PFSK-1 (cell line): ENCODE measurements around the gene CTXN1.

Experiments used
- FOXP2 ChIP-seq: optimal IDR thresholded peaks from 2 replicates; pipeline ENCODE3; 2011; ENCODE audit warnings: borderline replicate concordance, control low read depth, inconsistent platforms; ENCODE audit not compliant: insufficient read depth; ENCODE audit errors: extremely low read length, extremely low read depth
- POLR2AphosphoS5 ChIP-seq: IDR thresholded peaks from 2 replicates; pipeline ENCODE4 v1.6.1; 2012; ENCODE audit warnings: low read depth, mild to moderate bottlenecking, control low read depth, low read length, moderate library complexity
- SIN3A ChIP-seq: IDR thresholded peaks from 2 replicates; pipeline ENCODE4 v1.6.1; 2012; ENCODE audit warnings: mild to moderate bottlenecking, low read length, moderate library complexity, borderline replicate concordance; ENCODE audit not compliant: insufficient read depth
- TAF1 ChIP-seq: IDR thresholded peaks from 2 replicates; pipeline ENCODE4 v1.6.1; 2012; ENCODE audit warnings: low read length, control low read depth, borderline replicate concordance; ENCODE audit not compliant: insufficient read depth
- TF ChIP-seq, protein P1 (sequence below), 2 experiments: IDR thresholded peaks; 2 replicates each; pipeline versions ENCODE4 v1.6.1 to v1.8.0; 2011 to 2012; ENCODE audit warnings: low read depth in 2 of 2, low read length in 2 of 2, control low read depth in 1 of 2, inconsistent platforms in 1 of 2, mild to moderate bottlenecking in 1 of 2, moderate library complexity in 1 of 2; ENCODE audit not compliant: insufficient read depth in 1 of 2

The CTXN1 gene

DNA sequence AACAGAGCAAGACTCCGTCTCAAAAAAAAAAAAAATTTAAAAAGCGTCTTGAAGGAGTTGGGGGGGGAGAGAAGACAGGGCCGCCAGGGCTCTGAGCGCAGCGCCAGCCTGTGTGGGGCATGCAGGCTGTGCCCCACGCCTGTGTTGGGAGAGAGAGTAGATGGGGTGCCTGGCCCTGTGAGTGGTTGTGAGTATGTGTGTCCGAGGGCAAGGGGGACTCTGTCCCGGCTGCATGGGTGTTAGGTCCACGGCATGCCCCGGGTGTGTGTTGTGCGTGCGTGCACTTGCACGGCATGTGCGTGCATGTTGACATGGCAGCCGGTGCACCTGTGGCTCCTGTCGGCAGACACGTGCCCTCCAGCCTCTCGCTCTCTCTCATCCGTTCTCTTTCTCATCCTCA, 18.8 kb downstream of the CTXN1 start:
- TF ChIP-seq, protein P1, sequence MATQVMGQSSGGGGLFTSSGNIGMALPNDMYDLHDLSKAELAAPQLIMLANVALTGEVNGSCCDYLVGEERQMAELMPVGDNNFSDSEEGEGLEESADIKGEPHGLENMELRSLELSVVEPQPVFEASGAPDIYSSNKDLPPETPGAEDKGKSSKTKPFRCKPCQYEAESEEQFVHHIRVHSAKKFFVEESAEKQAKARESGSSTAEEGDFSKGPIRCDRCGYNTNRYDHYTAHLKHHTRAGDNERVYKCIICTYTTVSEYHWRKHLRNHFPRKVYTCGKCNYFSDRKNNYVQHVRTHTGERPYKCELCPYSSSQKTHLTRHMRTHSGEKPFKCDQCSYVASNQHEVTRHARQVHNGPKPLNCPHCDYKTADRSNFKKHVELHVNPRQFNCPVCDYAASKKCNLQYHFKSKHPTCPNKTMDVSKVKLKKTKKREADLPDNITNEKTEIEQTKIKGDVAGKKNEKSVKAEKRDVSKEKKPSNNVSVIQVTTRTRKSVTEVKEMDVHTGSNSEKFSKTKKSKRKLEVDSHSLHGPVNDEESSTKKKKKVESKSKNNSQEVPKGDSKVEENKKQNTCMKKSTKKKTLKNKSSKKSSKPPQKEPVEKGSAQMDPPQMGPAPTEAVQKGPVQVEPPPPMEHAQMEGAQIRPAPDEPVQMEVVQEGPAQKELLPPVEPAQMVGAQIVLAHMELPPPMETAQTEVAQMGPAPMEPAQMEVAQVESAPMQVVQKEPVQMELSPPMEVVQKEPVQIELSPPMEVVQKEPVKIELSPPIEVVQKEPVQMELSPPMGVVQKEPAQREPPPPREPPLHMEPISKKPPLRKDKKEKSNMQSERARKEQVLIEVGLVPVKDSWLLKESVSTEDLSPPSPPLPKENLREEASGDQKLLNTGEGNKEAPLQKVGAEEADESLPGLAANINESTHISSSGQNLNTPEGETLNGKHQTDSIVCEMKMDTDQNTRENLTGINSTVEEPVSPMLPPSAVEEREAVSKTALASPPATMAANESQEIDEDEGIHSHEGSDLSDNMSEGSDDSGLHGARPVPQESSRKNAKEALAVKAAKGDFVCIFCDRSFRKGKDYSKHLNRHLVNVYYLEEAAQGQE (IDR thresholded peaks at IDR 0.05; ENCODE audit: insufficient read depth in 1 of 2, low read depth in 2 of 2, low read length in 2 of 2): no peak
- TF ChIP-seq TAF1: no peak
- TF ChIP-seq POLR2AphosphoS5: no peak

DNA sequence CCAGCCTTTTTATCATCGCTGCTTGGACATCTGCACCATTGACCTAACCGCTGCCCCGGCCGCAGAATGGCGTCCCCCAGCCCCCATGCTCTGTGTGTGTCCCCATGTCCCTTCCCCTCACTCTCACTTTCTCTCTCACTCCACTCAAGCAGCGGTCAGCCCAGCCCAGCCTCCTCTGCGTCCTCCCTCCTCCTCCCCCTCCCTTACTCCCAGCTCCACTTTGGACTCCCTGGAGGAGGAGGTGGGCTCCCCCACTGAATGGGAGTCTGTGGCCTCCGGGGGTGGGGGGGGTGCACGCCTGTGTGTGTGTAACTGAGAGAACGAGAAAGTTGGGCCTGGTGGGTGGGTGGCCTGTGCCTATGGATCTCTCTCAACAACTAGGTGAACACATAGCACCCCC, 20.1 kb downstream of the CTXN1 start:
- TF ChIP-seq, protein P1 (IDR thresholded peaks at IDR 0.05; ENCODE audit: insufficient read depth in 1 of 2, low read depth in 2 of 2, low read length in 2 of 2): no peak
- no peak for TF ChIP-seq SIN3A
- TF ChIP-seq POLR2AphosphoS5: no peak
- TF ChIP-seq TAF1: no peak
- TF ChIP-seq FOXP2: no peak

DNA sequence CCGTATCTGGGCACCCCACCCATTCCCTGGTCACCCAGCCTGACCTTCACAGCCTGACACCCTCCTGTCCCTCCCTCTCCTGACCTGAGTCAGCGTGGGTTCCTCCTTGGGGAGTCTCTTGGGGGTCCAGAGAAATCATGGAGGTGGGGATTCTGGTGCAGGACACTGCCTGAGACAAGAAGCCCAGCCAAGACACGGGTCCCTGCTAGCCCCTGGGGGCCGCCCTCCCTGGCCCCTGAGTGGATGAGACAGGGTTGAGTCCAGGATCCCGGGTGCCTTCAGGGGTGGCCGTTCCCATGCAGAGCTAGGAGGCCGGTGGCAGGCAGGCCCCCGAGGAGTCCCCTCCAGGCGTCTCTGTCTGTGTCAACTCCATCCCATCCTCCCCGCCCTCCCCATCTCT, 20.7 kb downstream of the CTXN1 start:
- TF ChIP-seq, protein P1 (IDR thresholded peaks at IDR 0.05; ENCODE audit: insufficient read depth in 1 of 2, low read depth in 2 of 2, low read length in 2 of 2): no peak
- TF ChIP-seq SIN3A (no peak), TAF1 (no peak)

DNA sequence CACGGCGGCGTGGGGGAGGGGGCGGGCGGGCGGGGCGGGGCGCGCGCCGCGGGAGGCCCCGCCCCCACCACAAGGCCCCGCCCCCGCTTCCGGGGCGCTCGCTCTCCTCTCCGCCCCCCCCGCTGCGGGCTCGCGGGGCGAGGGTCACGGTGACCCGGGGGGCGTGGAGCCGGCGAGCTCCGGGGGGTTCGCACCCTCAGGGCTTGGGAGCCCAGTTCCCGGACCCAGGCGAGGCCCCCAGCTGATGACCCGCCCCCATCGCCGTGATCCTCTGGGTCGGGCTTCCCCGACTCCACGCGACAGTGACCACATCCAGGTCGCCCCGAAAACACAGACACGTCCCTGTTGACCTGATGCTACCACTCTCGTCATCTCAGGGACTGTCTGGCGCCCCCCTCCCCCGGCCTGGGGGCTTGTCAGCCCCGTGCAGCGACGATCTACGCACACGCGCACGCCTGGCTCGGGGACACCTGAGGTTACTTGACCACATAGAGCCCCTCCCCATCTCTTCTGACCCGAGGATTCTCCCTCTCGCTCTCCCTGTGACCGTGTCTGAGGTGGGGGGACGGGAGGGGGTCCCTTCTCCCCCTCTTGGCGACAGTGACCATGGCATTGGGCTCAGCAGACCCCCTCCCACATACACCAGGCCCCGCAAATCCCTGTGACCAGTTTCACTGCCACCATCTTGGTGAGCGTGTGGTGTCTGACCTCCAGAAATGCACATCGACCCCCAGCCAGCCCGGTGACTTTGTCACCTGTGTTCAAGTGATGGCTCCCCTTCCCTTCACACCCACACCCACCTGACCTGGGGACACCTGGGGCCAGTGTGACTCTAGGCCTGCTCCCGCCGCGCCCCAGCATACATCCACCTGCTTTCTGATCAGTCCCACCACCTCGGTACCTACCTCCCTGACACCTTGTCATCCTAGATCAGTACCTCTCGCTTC, 21.6 kb downstream of the CTXN1 start:
- TF ChIP-seq FOXP2 (no peak), POLR2AphosphoS5 (0 out of 2 replicates have a peak, but pooled peaks have one; percentile 3)

DNA sequence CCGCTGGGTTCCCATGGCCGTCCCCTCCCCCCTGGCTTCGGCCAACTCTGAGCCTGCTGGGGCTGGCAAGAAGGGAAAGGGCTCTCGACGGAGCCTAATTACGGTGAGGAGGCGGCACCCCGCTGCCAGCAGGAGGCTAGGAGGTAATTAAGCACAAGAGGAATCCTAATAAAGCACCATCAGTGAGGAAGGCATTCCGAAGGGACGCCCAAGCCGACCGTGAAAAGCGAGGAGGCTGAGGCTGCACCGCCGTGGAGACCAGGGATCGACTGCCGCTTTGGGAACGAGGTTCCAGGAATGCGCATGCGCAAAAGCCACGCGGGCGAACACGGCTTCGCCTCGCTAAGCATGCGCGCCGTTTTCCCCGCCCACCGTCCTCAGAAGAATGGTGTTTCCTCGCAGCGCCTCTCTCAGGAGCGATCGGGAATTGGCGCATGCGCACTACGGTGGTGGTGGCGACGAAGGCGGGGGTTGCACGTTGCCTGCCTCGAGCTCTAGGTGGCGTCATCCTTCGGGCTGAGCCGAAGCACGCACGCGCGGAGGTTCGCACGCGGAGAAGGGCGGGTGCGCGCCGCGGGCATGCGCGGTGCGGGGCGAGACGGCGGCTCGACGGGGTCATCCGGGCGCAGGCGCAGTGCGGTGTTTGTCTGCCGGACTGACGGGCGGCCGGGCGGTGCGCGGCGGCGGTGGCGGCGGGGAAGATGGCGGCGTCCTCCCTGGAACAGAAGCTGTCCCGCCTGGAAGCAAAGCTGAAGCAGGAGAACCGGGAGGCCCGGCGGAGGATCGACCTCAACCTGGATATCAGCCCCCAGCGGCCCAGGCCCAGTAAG, 22.5 kb downstream of the CTXN1 start, which contains the start of gene MAP2K7:
Gene MAP2K7, plus strand, starts transcription at position 634 of the 830 bp plus-strand sequence. Its CDS starts 68 bp downstream, at position 702.
- TF ChIP-seq, protein P1 (IDR thresholded peaks at IDR 0.05; ENCODE audit: insufficient read depth in 1 of 2, low read depth in 2 of 2, low read length in 2 of 2): peak; percentile 53 to 68; a peak in 3 of 4 replicates
- peak; percentile 98 for TF ChIP-seq TAF1
- TF ChIP-seq FOXP2: no peak
- TF ChIP-seq POLR2AphosphoS5: peak; percentile 99
- 0 out of 2 replicates have a peak, but pooled peaks have one; percentile 62 for TF ChIP-seq SIN3A
